Activated CD8-positive, alpha-beta T cell treated with anti-CD3 and anti-CD28 coated beads for 36 hours (primary cell): Measurements from ENCODE around the gene PPM1B. TPM values are rescaled to one million over a fixed set of nuclear protein-coding genes. Genes with fewer than 3 reads are reported as not detected.

Experiments used
- ATAC-seq: fragments of 200-7000 bp; cut with Tn5 transposase; one replicate; pipeline ENCODE4 v1.10.0; 2021; ENCODE audit warnings: mild to moderate bottlenecking, moderate library complexity
- CTCF ChIA-PET: fragments of 350-600 bp; sonication (Branson Sonifier 250); formaldehyde crosslinking; loops from one replicate; lab custom pipeline; 2021; ENCODE audit warnings: antibody characterized with exemption; lab: Charles Lee
- POLR2A ChIA-PET: fragments of 350-600 bp; sonication (Branson Sonifier 250); formaldehyde crosslinking; loops from one replicate; lab custom pipeline; 2021; ENCODE audit warnings: antibody characterized with exemption; lab: Charles Lee
- DNase-seq: peaks from one replicate; pipeline ENCODE4 v3.0.0-alpha.2; 2020
- H3K27ac Mint-ChIP-seq: one replicate; pipeline ENCODE4 v1.8.0; 2021; ENCODE audit warnings: mild to moderate bottlenecking, mixed read lengths
- H3K27me3 Mint-ChIP-seq: one replicate; pipeline ENCODE4 v1.8.0; 2021; ENCODE audit warnings: mixed read lengths
- H3K36me3 Mint-ChIP-seq: one replicate; pipeline ENCODE4 v1.8.0; 2021; ENCODE audit warnings: low read depth, mixed read lengths
- H3K4me1 Mint-ChIP-seq: one replicate; pipeline ENCODE4 v1.8.0; 2021; ENCODE audit warnings: low read depth, mixed read lengths
- H3K4me3 Mint-ChIP-seq: one replicate; pipeline ENCODE4 v1.8.0; 2021; ENCODE audit warnings: mild to moderate bottlenecking, moderate library complexity, mixed read lengths
- H3K9me3 Mint-ChIP-seq: one replicate; pipeline ENCODE4 v1.8.0; 2021; ENCODE audit warnings: mixed read lengths
- CTCF ChIP-seq: fragments of 200-600 bp; IDR thresholded peaks from one replicate; pipeline ENCODE4 v1.8.0; 2022; ENCODE audit warnings: antibody characterized with exemption, mild to moderate bottlenecking
- intact Hi-C: fragments of 100-400 bp; cut with micrococcal nuclease; formaldehyde crosslinking; loops from one replicate; pipeline ENCODE4 v1.10.0; 2022
- total RNA-seq, 2 experiments: library from RNA; stranded (reverse); gene quantifications; one replicate each; pipeline ENCODE4 v1.2.3, GENCODE V29; 2021

PPM1B gene
- 10 to 100 TPM; 37.1 to 40.7 TPM for total RNA-seq

DNA sequence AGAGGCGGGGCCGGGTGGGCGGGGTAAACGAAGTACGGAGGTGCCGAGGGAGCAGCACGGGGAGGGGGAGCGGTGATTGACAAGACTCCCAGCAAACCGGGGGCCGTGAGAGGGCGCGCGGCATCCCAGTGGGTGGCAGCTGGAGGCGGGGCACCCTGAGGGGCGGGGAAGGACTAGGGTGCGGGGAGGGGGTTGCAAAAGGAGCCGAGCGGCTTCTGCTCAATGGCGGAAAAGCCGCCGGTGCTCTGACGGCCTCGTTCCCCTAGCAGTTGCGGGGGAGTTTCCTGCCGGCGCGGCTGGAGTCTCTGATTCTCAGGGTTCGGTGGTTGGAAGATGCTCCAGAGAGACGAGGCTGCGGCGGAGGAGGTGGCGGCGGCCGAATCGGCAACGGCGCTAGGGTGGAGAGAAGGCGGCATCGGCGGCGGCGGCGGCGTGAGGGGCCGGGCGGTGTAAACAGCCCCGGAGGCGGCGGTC lies at the start of gene PPM1B:
Gene PPM1B (plus strand): TSS at position 195 of the 474 bp plus-strand sequence. CDS start 32,325 bp downstream, outside the sequence.
- peak; percentile 99 for DNase-seq
- ATAC-seq: peak; percentile 78
- H3K27ac Mint-ChIP-seq: peak within 1 kb of the TSS; percentile 99
- ChIA-PET CTCF (interaction anchor here (1.0 to 2.4 kb wide), 2 partner anchors 74 to 124 kb away, joined by 4 to 7 read pairs; no protein-coding TSS in a partner anchor), POLR2A (interaction anchor here (0.5 to 4.5 kb wide), 4 partner anchors 13 to 193 kb away, joined by 3 to 21 read pairs (median 7); partner anchors contain the start of genes CAMKMT and PREPL)
- peaks cover 19% of the 10 kb centered on the region for H3K36me3 Mint-ChIP-seq
- peak within 1 kb of the TSS; percentile 91 for H3K4me3 Mint-ChIP-seq
- no peaks in the 10 kb centered on the region for H3K27me3 Mint-ChIP-seq
- H3K4me1 Mint-ChIP-seq: peaks cover 33% of the 10 kb centered on the region
- no peak for TF ChIP-seq CTCF
- intact Hi-C loops: loop anchor here (5.0 kb wide), 1 partner anchor 194 kb away; the partner anchor contains the start of genes CAMKMT and PREPL
- H3K9me3 Mint-ChIP-seq: peaks cover 4% of the 10 kb centered on the region

DNA sequence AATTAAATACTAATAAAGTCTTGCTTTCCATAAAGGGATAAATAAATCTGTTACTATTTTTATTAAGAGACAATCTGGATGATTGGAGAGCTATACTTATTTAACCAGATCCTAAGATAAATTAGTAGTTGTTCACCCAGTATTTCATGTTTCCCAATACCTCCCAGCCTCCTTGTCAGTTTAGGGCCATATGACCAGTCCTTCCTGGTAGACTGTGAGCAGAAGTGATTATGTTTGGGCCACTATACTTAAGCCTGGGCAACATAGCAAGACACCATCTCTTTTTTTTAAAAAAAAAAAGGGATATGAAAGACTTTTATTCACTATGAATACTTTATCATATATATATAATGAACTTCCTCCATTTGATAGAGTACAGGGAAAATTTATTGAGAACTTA lies 48.8 kb upstream of the PPM1B start:
- ChIA-PET POLR2A (no interaction called here), CTCF (interaction anchor here (0.7 kb wide), 1 partner anchor 113 kb away, joined by 3 read pairs; no protein-coding TSS in a partner anchor)
- peaks cover 26% of the 10 kb centered on the region for H3K4me1 Mint-ChIP-seq
- intact Hi-C loops: loop anchor here (2.0 kb wide), 1 partner anchor 29 kb away; no protein-coding TSS in a partner anchor
- TF ChIP-seq CTCF: no peak
- no peak for DNase-seq
- no peaks in the 10 kb centered on the region for H3K36me3 Mint-ChIP-seq
- ATAC-seq: no peak
- H3K27ac Mint-ChIP-seq: no peak overlapping the region
- no peak overlapping the region for H3K4me3 Mint-ChIP-seq
- peaks cover 2% of the 10 kb centered on the region for H3K27me3 Mint-ChIP-seq
- H3K9me3 Mint-ChIP-seq: no peaks in the 10 kb centered on the region

DNA sequence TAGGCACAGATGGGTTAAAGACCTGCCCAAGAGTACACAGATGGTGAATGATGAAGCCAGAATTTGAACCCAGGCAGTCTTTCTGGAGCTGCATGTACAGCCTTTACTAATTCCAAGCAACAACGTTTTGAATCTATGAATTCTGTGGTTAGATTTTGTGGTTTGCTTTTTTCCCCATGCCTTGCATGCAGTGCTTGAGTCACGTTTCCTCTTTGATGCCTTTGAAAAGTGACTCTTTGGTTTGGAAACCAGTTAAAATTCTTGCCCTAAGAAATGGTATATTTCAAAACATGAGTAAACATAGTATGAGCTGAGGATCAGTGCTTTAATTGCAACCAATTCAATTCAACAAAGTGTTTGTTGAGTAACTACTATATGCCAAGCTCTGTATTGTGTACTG lies 48.2 kb upstream of the PPM1B start:
- peaks cover 28% of the 10 kb centered on the region for H3K4me1 Mint-ChIP-seq
- ChIA-PET CTCF (interaction anchor here (0.7 to 1.2 kb wide), 2 partner anchors 20 to 112 kb away, joined by 3 read pairs; no protein-coding TSS in a partner anchor), POLR2A (interaction anchor here (1.3 kb wide), 1 partner anchor 30 kb away, joined by 3 read pairs; no protein-coding TSS in a partner anchor)
- no peaks in the 10 kb centered on the region for H3K36me3 Mint-ChIP-seq
- peak; percentile 40 for DNase-seq
- no peak overlapping the region for H3K4me3 Mint-ChIP-seq
- no peaks in the 10 kb centered on the region for H3K9me3 Mint-ChIP-seq
- ATAC-seq: peak; percentile 81
- peaks cover 2% of the 10 kb centered on the region for H3K27me3 Mint-ChIP-seq
- peak overlapping the region; percentile 20 for H3K27ac Mint-ChIP-seq
- intact Hi-C loops: loop anchor here (2.0 kb wide), 1 partner anchor 30 kb away; no protein-coding TSS in a partner anchor
- TF ChIP-seq CTCF: no peak

- no peak for DNase-seq
- H3K27me3 Mint-ChIP-seq: peaks cover 2% of the 10 kb centered on the region
- no peak overlapping the region for H3K27ac Mint-ChIP-seq
- ATAC-seq: no peak
- CTCF ChIA-PET: no interaction called here
- H3K4me3 Mint-ChIP-seq: no peak overlapping the region
- H3K9me3 Mint-ChIP-seq: no peaks in the 10 kb centered on the region
- intact Hi-C loops: loop anchor here (2.0 kb wide), 1 partner anchor 31 kb away; no protein-coding TSS in a partner anchor
- H3K4me1 Mint-ChIP-seq: peaks cover 32% of the 10 kb centered on the region
- POLR2A ChIA-PET: no interaction called here
- no peaks in the 10 kb centered on the region for H3K36me3 Mint-ChIP-seq
- no peak for TF ChIP-seq CTCF
These were observed 46.8 kb upstream of the PPM1B start for GRCh38 chr2:44121899-44122298.

DNA sequence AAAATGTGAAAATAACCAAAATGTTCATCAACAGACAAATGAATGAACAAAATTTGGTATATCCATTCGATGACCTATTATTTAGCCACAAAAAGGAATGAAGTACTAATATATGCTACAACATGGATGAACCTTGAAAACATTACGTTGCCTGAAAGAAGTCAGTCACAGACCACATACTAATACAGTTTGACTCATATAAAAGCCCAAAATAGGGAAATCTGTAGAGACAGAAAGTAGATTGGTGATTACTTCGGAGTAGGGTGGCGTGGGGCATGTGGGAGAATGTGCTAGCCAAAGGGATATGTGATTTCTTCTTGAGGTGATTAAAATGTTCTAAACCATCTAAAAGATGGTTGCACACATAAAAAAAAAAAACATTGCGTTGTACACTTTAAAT lies 44.2 kb upstream of the PPM1B start:
- TF ChIP-seq CTCF: no peak
- ChIA-PET CTCF (no interaction called here), POLR2A (no interaction called here)
- Mint-ChIP-seq H3K4me3 (no peak overlapping the region), H3K36me3 (no peaks in the 10 kb centered on the region), H3K9me3 (no peaks in the 10 kb centered on the region), H3K27me3 (peaks cover 3% of the 10 kb centered on the region), H3K4me1 (peaks cover 28% of the 10 kb centered on the region), H3K27ac (no peak overlapping the region)
- ATAC-seq (no peak), DNase-seq (no peak)
- intact Hi-C loops: no loop called here
